Calu3 (cell line): Measurements from ENCODE around the gene VWDE. TPM values are rescaled to one million over a fixed set of nuclear protein-coding genes. Genes with fewer than 3 reads are reported as not detected.

ENCODE experiments used
- BruUV-seq: library from RNA; stranded (reverse); fragments of 400-500 nt; replicated peaks from 2 replicates; lab custom pipeline; 2021; lab: Mats Ljungman, UMichigan
- CTCF ChIA-PET: fragments of 300-600 bp; sonication (Branson Sonifier 250); formaldehyde crosslinking; loops from one replicate; lab custom pipeline; 2022; ENCODE audit warnings: antibody characterized with exemption; lab: Charles Lee
- DNase-seq: peaks from one replicate; pipeline ENCODE4 v3.0.0; 2022
- H3K27ac Mint-ChIP-seq: one replicate; pipeline ENCODE4 v1.8.0; 2022; ENCODE audit warnings: mixed read lengths; ENCODE audit not compliant: unreplicated experiment
- H3K27me3 Mint-ChIP-seq: one replicate; pipeline ENCODE4 v1.8.0; 2022; ENCODE audit warnings: mixed read lengths; ENCODE audit not compliant: unreplicated experiment
- H3K36me3 Mint-ChIP-seq: one replicate; pipeline ENCODE4 v1.8.0; 2022; ENCODE audit warnings: mild to moderate bottlenecking, moderate library complexity, mixed read lengths; ENCODE audit not compliant: insufficient read depth, unreplicated experiment
- H3K4me1 Mint-ChIP-seq: one replicate; pipeline ENCODE4 v1.8.0; 2022; ENCODE audit warnings: mild to moderate bottlenecking, low read depth, mixed read lengths; ENCODE audit not compliant: unreplicated experiment
- H3K4me3 Mint-ChIP-seq: one replicate; pipeline ENCODE4 v1.8.0; 2022; ENCODE audit warnings: mild to moderate bottlenecking, low read depth, moderate library complexity, mixed read lengths; ENCODE audit not compliant: unreplicated experiment
- H3K9me3 Mint-ChIP-seq: one replicate; pipeline ENCODE4 v1.8.0; 2022; ENCODE audit warnings: low read depth, mixed read lengths; ENCODE audit not compliant: unreplicated experiment
- intact Hi-C: fragments of 100-400 bp; cut with micrococcal nuclease; formaldehyde crosslinking; loops from one replicate; pipeline ENCODE4 v1.10.0; 2022; ENCODE audit not compliant: unreplicated experiment
- total RNA-seq: library from RNA; stranded (reverse); gene quantifications from 2 replicates; pipeline ENCODE4 v1.2.3, GENCODE V29; 2022
- TF ChIP-seq, protein P1 (sequence below): fragments of 200-600 bp; IDR thresholded peaks from one replicate; pipeline ENCODE4 v1.8.0; 2022; ENCODE audit warnings: antibody characterized with exemption; ENCODE audit not compliant: unreplicated experiment

The VWDE gene
- total RNA-seq, 1 experiment from 2014 or later, result 21.3 TPM

DNA sequence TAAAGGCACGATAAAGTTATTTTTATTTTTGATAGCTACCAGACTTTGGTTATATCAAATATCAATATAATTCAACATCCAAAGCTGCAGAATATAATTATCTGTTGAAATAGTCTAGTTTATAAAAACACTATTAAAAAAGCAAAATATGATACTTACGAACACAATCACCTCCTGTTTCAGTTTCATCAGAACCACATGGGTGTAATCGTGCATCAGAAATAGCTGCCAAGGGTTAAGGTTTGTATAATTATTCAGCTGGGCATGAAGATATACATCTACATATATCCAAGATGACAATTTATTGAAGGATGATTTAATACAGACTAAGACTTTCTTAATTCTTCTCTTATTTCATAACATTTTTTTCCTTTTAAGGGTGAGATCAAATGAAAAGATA, 20.3 kb downstream of the VWDE start:
- no peaks in the 10 kb centered on the region for H3K9me3 Mint-ChIP-seq
- TF ChIP-seq, protein P1, sequence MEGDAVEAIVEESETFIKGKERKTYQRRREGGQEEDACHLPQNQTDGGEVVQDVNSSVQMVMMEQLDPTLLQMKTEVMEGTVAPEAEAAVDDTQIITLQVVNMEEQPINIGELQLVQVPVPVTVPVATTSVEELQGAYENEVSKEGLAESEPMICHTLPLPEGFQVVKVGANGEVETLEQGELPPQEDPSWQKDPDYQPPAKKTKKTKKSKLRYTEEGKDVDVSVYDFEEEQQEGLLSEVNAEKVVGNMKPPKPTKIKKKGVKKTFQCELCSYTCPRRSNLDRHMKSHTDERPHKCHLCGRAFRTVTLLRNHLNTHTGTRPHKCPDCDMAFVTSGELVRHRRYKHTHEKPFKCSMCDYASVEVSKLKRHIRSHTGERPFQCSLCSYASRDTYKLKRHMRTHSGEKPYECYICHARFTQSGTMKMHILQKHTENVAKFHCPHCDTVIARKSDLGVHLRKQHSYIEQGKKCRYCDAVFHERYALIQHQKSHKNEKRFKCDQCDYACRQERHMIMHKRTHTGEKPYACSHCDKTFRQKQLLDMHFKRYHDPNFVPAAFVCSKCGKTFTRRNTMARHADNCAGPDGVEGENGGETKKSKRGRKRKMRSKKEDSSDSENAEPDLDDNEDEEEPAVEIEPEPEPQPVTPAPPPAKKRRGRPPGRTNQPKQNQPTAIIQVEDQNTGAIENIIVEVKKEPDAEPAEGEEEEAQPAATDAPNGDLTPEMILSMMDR, result no peak
- H3K27me3 Mint-ChIP-seq, result no peaks in the 10 kb centered on the region
- H3K4me3 Mint-ChIP-seq, result no peak overlapping the region
- no TSS peak for BruUV-seq
- no peaks in the 10 kb centered on the region for H3K4me1 Mint-ChIP-seq
- DNase-seq, result no peak
- no peak overlapping the region for H3K27ac Mint-ChIP-seq
- CTCF ChIA-PET, result interaction anchor here (2.2 kb wide), 1 partner anchor 75 kb away, joined by 6 read pairs; no protein-coding TSS in a partner anchor
- intact Hi-C loops, result loop anchor here (5.0 kb wide), 1 partner anchor 1531 kb away; no protein-coding TSS in a partner anchor
- H3K36me3 Mint-ChIP-seq, result no peaks in the 10 kb centered on the region

DNA sequence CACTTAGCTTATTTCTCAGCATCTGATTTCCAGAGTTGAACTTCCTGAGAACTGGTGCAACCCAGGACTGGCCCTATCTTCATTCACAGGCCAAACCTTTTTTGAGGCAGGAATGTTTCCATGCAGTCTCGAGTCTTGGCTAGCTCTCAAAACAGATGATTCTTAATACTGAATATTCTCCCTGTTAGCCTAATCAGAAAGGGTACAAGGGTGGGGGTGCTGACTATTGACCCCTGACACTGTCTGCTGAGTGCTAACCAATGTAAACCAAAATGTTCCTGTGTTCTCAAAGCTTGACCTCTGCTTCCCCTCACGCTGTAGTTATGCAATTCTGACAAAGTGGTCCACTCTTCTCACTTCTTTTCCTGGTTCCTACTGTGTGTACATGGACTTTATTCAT, 25.3 kb downstream of the VWDE start:
- no peaks in the 10 kb centered on the region for H3K9me3 Mint-ChIP-seq
- BruUV-seq, result no TSS peak
- no peak overlapping the region for H3K4me3 Mint-ChIP-seq
- no peaks in the 10 kb centered on the region for H3K27me3 Mint-ChIP-seq
- CTCF ChIA-PET, result no interaction called here
- no peaks in the 10 kb centered on the region for H3K4me1 Mint-ChIP-seq
- H3K36me3 Mint-ChIP-seq, result peaks cover 5% of the 10 kb centered on the region
- TF ChIP-seq, protein P1, result no peak
- no peak overlapping the region for H3K27ac Mint-ChIP-seq
- intact Hi-C loops, result no loop called here
- no peak for DNase-seq

DNA sequence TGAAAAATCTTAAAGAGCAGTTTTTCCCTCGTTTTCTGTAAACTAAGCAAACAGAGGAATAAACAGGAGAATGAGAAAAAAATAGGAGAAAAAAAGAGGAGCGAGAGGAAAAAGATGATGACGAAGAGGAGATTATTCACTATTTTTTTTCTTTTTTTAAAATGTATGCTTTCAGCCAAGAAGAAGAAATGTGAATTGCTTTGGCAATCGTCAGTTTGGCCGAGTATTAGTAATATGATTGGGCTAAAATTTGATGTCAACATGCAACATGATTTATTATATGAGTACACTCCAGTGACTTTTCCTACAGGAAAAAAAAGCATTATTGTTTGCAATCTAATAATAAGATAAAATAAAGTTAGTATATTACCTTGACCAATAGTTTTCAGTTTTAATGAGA, 26.3 kb downstream of the VWDE start:
- intact Hi-C loops, result no loop called here
- Mint-ChIP-seq H3K9me3 (no peaks in the 10 kb centered on the region), H3K4me3 (no peak overlapping the region), H3K4me1 (no peaks in the 10 kb centered on the region), H3K27me3 (no peaks in the 10 kb centered on the region), H3K36me3 (peaks cover 5% of the 10 kb centered on the region), H3K27ac (no peak overlapping the region)
- TF ChIP-seq, protein P1, result no peak
- CTCF ChIA-PET, result no interaction called here
- DNase-seq, result no peak
- no TSS peak for BruUV-seq

DNA sequence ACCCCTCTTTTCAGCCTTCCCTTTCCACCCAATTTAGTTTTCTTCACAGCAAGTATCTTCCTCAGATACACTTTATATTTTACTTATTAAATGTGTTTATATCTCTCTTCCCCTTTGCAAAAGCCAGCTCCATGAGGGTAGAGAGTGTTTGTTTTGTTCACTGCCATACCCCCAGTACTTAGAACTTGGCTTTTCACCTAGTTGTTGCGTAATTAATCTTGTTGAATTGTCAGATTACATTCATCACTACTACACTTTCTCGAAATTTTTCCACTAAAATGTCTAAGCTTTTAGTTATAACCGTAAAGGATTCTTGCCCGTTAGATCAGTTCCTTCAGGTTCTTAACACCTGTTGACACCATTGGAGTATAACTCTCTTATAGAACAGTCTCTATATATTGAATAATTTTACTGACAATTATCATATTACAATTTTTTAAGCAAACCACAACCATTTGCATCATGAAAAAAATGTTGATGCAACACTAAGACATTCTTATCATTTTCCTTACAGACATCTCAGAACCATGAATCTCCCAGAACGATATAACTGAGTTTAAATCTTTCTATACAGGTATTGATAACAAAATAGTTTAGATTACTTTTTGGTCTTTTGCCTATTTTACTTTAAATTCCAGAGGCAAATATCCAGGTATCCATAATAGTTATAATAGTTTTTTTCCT, 29.9 kb downstream of the VWDE start:
- no TSS peak for BruUV-seq
- intact Hi-C loops, result no loop called here
- Mint-ChIP-seq H3K4me1 (peaks cover 4% of the 10 kb centered on the region), H3K27me3 (no peaks in the 10 kb centered on the region), H3K9me3 (no peaks in the 10 kb centered on the region), H3K27ac (no peak overlapping the region), H3K36me3 (peaks cover 5% of the 10 kb centered on the region), H3K4me3 (no peak overlapping the region)
- TF ChIP-seq, protein P1, result no peak
- no peak for DNase-seq
- CTCF ChIA-PET, result no interaction called here
